Progenitor cell of endocrine pancreas (in vitro differentiated cells): ENCODE results near the gene SKIC2. TPM values are rescaled to one million over a fixed set of nuclear protein-coding genes. Genes with fewer than 3 reads are reported as not detected.

Experiments used
- DNase-seq: peaks from one replicate; pipeline ENCODE4 v3.0.0; 2021; ENCODE audit warnings: low spot score; ENCODE audit not compliant: unreplicated experiment
- H3K27ac Mint-ChIP-seq: 2 replicates; pipeline ENCODE4 v1.8.0; 2021; ENCODE audit warnings: mild to moderate bottlenecking, moderate library complexity, mixed read lengths
- H3K27me3 Mint-ChIP-seq: 2 replicates; pipeline ENCODE4 v1.8.0; 2021; ENCODE audit warnings: mixed read lengths
- H3K36me3 Mint-ChIP-seq: 2 replicates; pipeline ENCODE4 v1.8.0; 2022; ENCODE audit warnings: mixed read lengths; ENCODE audit not compliant: insufficient read depth
- H3K4me1 Mint-ChIP-seq: 2 replicates; pipeline ENCODE4 v1.8.0; 2021; ENCODE audit warnings: low read depth, mixed read lengths
- H3K4me3 Mint-ChIP-seq: 2 replicates; pipeline ENCODE4 v1.8.0; 2021; ENCODE audit warnings: low read depth, mild to moderate bottlenecking, moderate library complexity, mixed read lengths
- H3K9me3 Mint-ChIP-seq: 2 replicates; pipeline ENCODE4 v1.8.0; 2021; ENCODE audit warnings: low read depth, mixed read lengths
- CTCF ChIP-seq: fragments of 200-600 bp; sonication (generic); IDR thresholded peaks from one replicate; pipeline ENCODE4 v1.5.0; 2021; ENCODE audit warnings: antibody characterized with exemption, mild to moderate bottlenecking; ENCODE audit not compliant: unreplicated experiment
- total RNA-seq: library from RNA; stranded (reverse); gene quantifications from 2 replicates; pipeline ENCODE4 v1.2.1, GENCODE V29; 2021

Gene SKIC2
- total RNA-seq, 1 donor from 2014 or later, result 103 TPM

- TF ChIP-seq CTCF, result no peak
- peaks cover 6% of the 10 kb centered on the region for H3K27me3 Mint-ChIP-seq
- peaks cover 14% of the 10 kb centered on the region for H3K36me3 Mint-ChIP-seq
- no peaks in the 10 kb centered on the region for H3K9me3 Mint-ChIP-seq
- H3K4me1 Mint-ChIP-seq, result peaks cover 17% of the 10 kb centered on the region
- DNase-seq, result no peak
- no peak overlapping the region for H3K27ac Mint-ChIP-seq
- H3K4me3 Mint-ChIP-seq, result no peak overlapping the region
Measured at GRCh38 chr6:31949926-31950548, 8.9 kb upstream of the SKIC2 start.

- no peak overlapping the region for H3K4me3 Mint-ChIP-seq
- H3K36me3 Mint-ChIP-seq, result peaks cover 15% of the 10 kb centered on the region
- peak; percentile 85 for TF ChIP-seq CTCF
- H3K27ac Mint-ChIP-seq, result no peak overlapping the region
- no peaks in the 10 kb centered on the region for H3K9me3 Mint-ChIP-seq
- H3K27me3 Mint-ChIP-seq, result peaks cover 4% of the 10 kb centered on the region
- DNase-seq, result peak; percentile 41
- peaks cover 4% of the 10 kb centered on the region for H3K4me1 Mint-ChIP-seq
Measured at GRCh38 chr6:31952140-31952805, 6.7 kb upstream of the SKIC2 start.

DNA sequence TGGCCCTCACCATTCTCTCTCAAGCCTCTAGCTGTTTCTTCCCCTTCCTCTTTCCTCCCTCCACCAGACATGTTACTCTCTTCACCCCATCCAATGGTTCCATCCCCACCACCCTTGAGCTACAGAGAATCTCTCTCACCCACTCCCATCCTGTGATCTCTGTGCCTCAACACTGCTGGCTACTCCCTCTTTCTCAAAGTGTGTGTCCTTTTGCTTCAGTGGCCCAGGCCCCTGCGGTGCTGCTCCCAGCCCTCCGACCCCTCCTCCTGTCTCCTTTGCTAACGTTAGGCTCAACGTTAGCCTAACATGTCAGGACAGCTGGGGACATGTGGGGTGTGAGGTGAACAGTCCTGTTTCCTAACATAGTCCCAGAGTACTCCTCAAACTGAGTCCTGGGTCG is 6.1 kb upstream of the SKIC2 start:
- Mint-ChIP-seq H3K27ac (peak overlapping the region; percentile 71), H3K4me3 (no peak overlapping the region), H3K36me3 (peaks cover 15% of the 10 kb centered on the region), H3K9me3 (no peaks in the 10 kb centered on the region), H3K27me3 (no peaks in the 10 kb centered on the region), H3K4me1 (peaks cover 8% of the 10 kb centered on the region)
- DNase-seq, result no peak
- no peak for TF ChIP-seq CTCF

DNA sequence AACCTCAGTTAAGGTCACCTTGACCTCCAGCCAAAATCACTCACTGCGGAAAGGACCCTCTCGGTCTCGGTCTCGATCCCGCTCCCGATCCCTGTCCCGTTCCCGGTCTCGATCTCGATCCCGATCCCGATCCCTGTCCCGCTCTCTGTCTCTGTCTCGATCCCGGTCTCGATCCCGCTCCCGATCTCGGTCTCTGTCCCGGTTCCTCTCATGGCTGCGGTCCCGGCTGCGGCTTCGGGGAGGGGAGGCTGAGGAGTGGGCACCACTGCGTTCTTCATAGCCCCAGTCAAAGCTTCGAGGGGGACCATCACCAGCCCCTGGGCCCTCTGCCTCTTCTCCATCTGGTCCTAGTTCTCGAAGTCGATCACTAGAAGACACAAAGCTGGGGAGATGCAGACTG is 4.5 kb upstream of the SKIC2 start:
- peaks cover 15% of the 10 kb centered on the region for H3K36me3 Mint-ChIP-seq
- no peak overlapping the region for H3K4me3 Mint-ChIP-seq
- H3K9me3 Mint-ChIP-seq, result no peaks in the 10 kb centered on the region
- H3K27ac Mint-ChIP-seq, result no peak overlapping the region
- no peaks in the 10 kb centered on the region for H3K27me3 Mint-ChIP-seq
- no peak for DNase-seq
- no peak for TF ChIP-seq CTCF
- H3K4me1 Mint-ChIP-seq, result peaks cover 16% of the 10 kb centered on the region

DNA sequence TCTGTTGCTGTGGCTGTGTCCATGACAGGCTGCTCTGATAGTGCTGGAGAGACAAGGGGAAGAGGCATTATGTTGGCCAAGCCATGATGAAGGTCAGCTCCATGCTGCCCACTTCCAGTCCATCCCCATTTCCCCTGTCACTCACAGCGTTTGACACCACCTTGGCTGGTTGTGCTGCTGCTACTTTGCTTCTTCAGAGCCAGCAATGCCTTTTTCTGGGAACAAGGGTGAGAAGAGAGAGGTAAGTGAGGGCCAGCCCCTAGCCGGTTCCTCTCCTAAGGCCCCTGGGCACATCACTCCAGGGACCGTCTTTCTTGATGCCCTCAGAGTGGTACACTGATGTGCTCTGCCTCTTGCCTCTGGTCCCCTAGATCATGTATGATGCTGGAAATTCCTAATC is 2.2 kb upstream of the SKIC2 start:
- Mint-ChIP-seq H3K4me3 (peak overlapping the region; percentile 98), H3K27ac (no peak overlapping the region), H3K4me1 (peaks cover 19% of the 10 kb centered on the region), H3K27me3 (no peaks in the 10 kb centered on the region), H3K36me3 (peaks cover 18% of the 10 kb centered on the region), H3K9me3 (no peaks in the 10 kb centered on the region)
- DNase-seq, result no peak
- TF ChIP-seq CTCF, result no peak
